Liver (tissue), 9 donors: Measurements from ENCODE around the gene PRORP. TPM values are rescaled to one million over a fixed set of nuclear protein-coding genes. Genes with fewer than 3 reads are reported as not detected.

Experiments used
- DNase-seq: peaks from one replicate; pipeline ENCODE4 v3.0.0-alpha.2; 2017; ENCODE audit warnings: low spot score
- H3K27ac ChIP-seq, 2 donors: one replicate each; pipeline ENCODE4 v1.7.0; 2013; ENCODE audit warnings: inconsistent platforms in 2 of 2, low read length in 2 of 2, control low read depth in 1 of 2, low read depth in 1 of 2, mild to moderate bottlenecking in 1 of 2
- H3K27me3 ChIP-seq, 4 donors: one replicate each; pipeline versions ENCODE4 v1.6.1 to v1.7.0; 2013; ENCODE audit warnings: low read length in 3 of 4, inconsistent platforms in 1 of 4, mild to moderate bottlenecking in 1 of 4, moderate library complexity in 1 of 4; ENCODE audit not compliant: control insufficient read depth in 4 of 4, insufficient read depth in 4 of 4
- H3K36me3 ChIP-seq, 4 donors: one replicate each; pipeline versions ENCODE4 v1.6.1 to v1.7.0; 2013; ENCODE audit warnings: low read length in 3 of 4, mild to moderate bottlenecking in 3 of 4, low read depth in 1 of 4, moderate library complexity in 1 of 4; ENCODE audit not compliant: control insufficient read depth in 4 of 4, insufficient read depth in 3 of 4
- H3K4me1 ChIP-seq, 4 donors: one replicate each; pipeline versions ENCODE4 v1.6.1 to v1.7.0; 2013; ENCODE audit warnings: low read length in 3 of 4, mild to moderate bottlenecking in 3 of 4, moderate library complexity in 1 of 4; ENCODE audit not compliant: control insufficient read depth in 4 of 4, insufficient read depth in 4 of 4
- H3K4me3 ChIP-seq, 3 donors: one replicate each; pipeline versions ENCODE4 v1.6.1 to v1.7.0; 2013; ENCODE audit warnings: low read length in 3 of 3, control low read depth in 1 of 3, low read depth in 1 of 3, mild to moderate bottlenecking in 1 of 3
- H3K9ac ChIP-seq, 2 donors: one replicate each; pipeline ENCODE4 v1.7.0; 2013; ENCODE audit warnings: low read length in 2 of 2, mild to moderate bottlenecking in 2 of 2, moderate library complexity in 2 of 2, control low read depth in 1 of 2, low read depth in 1 of 2
- H3K9me3 ChIP-seq, 4 donors: one replicate each; pipeline versions ENCODE4 v1.6.1 to v1.7.0; 2013; ENCODE audit warnings: low read length in 3 of 4; ENCODE audit not compliant: control insufficient read depth in 4 of 4
- ATF3 ChIP-seq: IDR thresholded peaks from 2 replicates; pipeline ENCODE4 v1.6.1; 2016; ENCODE audit warnings: antibody characterized with exemption
- EGR1 ChIP-seq, 2 donors: IDR thresholded peaks; 2 replicates each; pipeline ENCODE4 v1.6.1; 2016 to 2018; ENCODE audit warnings: antibody characterized with exemption in 2 of 2, low read depth in 2 of 2
- FOXA1 ChIP-seq: IDR thresholded peaks from 2 replicates; pipeline ENCODE4 v1.6.1; 2016; ENCODE audit warnings: antibody characterized with exemption
- FOXA2 ChIP-seq: IDR thresholded peaks from 2 replicates; pipeline ENCODE4 v1.6.1; 2016; ENCODE audit warnings: antibody characterized with exemption
- GABPA ChIP-seq, 2 donors: IDR thresholded peaks in 1 of 2; conservative IDR thresholded peaks in 1 of 2; 2 replicates each; pipeline ENCODE4 v1.6.1; 2016; ENCODE audit warnings: antibody characterized with exemption in 2 of 2, mild to moderate bottlenecking in 1 of 2, moderate library complexity in 1 of 2
- HNF4A ChIP-seq, 2 donors: conservative IDR thresholded peaks; 2 replicates each; pipeline ENCODE4 v1.6.1; 2016; ENCODE audit warnings: antibody characterized with exemption in 2 of 2, mild to moderate bottlenecking in 2 of 2
- HNF4G ChIP-seq: IDR thresholded peaks from 2 replicates; pipeline ENCODE4 v1.6.1; 2016; ENCODE audit warnings: antibody characterized with exemption
- JUND ChIP-seq, 2 donors: IDR thresholded peaks; 2 replicates each; pipeline ENCODE4 v1.6.1; 2016; ENCODE audit warnings: antibody characterized with exemption in 2 of 2
- NR2F2 ChIP-seq: IDR thresholded peaks from 2 replicates; pipeline ENCODE4 v1.6.1; 2016; ENCODE audit warnings: antibody characterized with exemption
- RAD21 ChIP-seq, 2 donors: IDR thresholded peaks; 2 replicates each; pipeline ENCODE4 v1.6.1; 2016; ENCODE audit warnings: antibody characterized with exemption in 2 of 2, mild to moderate bottlenecking in 2 of 2
- RXRA ChIP-seq, 2 donors: IDR thresholded peaks; 2 replicates each; pipeline ENCODE4 v1.6.1; 2017 to 2018; ENCODE audit warnings: antibody characterized with exemption in 2 of 2, mild to moderate bottlenecking in 1 of 2
- SP1 ChIP-seq: IDR thresholded peaks from 2 replicates; pipeline ENCODE4 v1.6.1; 2018; ENCODE audit warnings: antibody characterized with exemption, mild to moderate bottlenecking
- TAF1 ChIP-seq: conservative IDR thresholded peaks from 2 replicates; pipeline ENCODE4 v1.6.1; 2016; ENCODE audit warnings: antibody characterized with exemption, mild to moderate bottlenecking
- YY1 ChIP-seq: IDR thresholded peaks from 2 replicates; pipeline ENCODE4 v1.6.1; 2016; ENCODE audit warnings: antibody characterized with exemption, mild to moderate bottlenecking
- ZBTB33 ChIP-seq: IDR thresholded peaks from 2 replicates; pipeline ENCODE4 v1.6.1; 2016; ENCODE audit warnings: antibody characterized with exemption
- WGBS: extraction: QIAGEN DNeasy Blood & Tissue Kit; methylation state at CpG from one replicate; pipeline ENCODE4 v1.1.7; 2013; 5-methylcytosine and 5-hydroxymethylcytosine counted together
- polyA plus RNA-seq, 2 donors: library from polyadenylated mRNA; stranded (reverse) in 1 of 2; unstranded in 1 of 2; fragments of 200-250 nt in 1 of 2; fragments of >200 nt in 1 of 2; fragmentation: Nextera tagmentation in 1 of 2; extraction: Ambion mirVana in 1 of 2; gene quantifications; one replicate each; pipeline versions ENCODE4 v1.2.1 to v1.2.3, GENCODE V29; 2013 to 2015
- total RNA-seq, 2 donors: library from RNA; depleted of rRNA; stranded (reverse); fragments of >200 nt; gene quantifications; one replicate each; pipeline ENCODE4 v1.2.3, GENCODE V29; 2014
- TF ChIP-seq, protein P1 (sequence below): IDR thresholded peaks from 2 replicates; pipeline ENCODE4 v1.6.1; 2016; ENCODE audit warnings: antibody characterized with exemption
- TF ChIP-seq, protein P2 (sequence below): IDR thresholded peaks from 2 replicates; pipeline ENCODE4 v1.6.1; 2016; ENCODE audit warnings: antibody characterized with exemption, mild to moderate bottlenecking
- TF ChIP-seq, protein P3 (sequence below): fragments of 150-350 bp; IDR thresholded peaks from 2 replicates; pipeline ENCODE4 v1.5.1; 2017; ENCODE audit warnings: improper control_type of control experiment, low read depth, low read length; ENCODE audit not compliant: missing input control
- donor health status: healthy.
- donor health status: healthy.
- donor health status: healthy.
- donor health status: healthy.
- donor health status: healthy.

The PRORP gene
- total and polyA plus RNA-seq, 4 donors, result 11.3 to 19.1 (median 14.4) TPM

- Histone ChIP-seq H3K9ac (no peak overlapping the region), H3K4me3 (no peak overlapping the region), H3K36me3 (peaks cover 10 to 36% (median 28%) of the 10 kb centered on the region in 4 donors), H3K9me3 (peaks cover 0 to 2% (median 0%) of the 10 kb centered on the region in 4 donors), H3K27ac (no peak overlapping the region), H3K27me3 (no peaks in the 10 kb centered on the region), H3K4me1 (peaks cover 2 to 5% (median 3%) of the 10 kb centered on the region in 4 donors)
- 92% methylated on average over 2 of the region's 2 CpGs for whole genome bisulfite sequencing
- DNase-seq, result no peak
- no peak for TF ChIP-seq FOXA2
- no peak for TF ChIP-seq RAD21 (IDR thresholded peaks at IDR 0.05)
- TF ChIP-seq SP1, result no peak
- TF ChIP-seq NR2F2, result no peak
- TF ChIP-seq, protein P1, sequence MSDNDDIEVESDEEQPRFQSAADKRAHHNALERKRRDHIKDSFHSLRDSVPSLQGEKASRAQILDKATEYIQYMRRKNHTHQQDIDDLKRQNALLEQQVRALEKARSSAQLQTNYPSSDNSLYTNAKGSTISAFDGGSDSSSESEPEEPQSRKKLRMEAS, result no peak
- TF ChIP-seq JUND (IDR thresholded peaks at IDR 0.05), result no peak
Observed at GRCh38 chr14:35114036-35114435, 8.3 kb upstream of the PRORP start.

- peaks cover 2 to 12% (median 3%) of the 10 kb centered on the region in 4 donors for H3K4me1 ChIP-seq
- H3K9ac ChIP-seq, result no peak overlapping the region
- no peak for TF ChIP-seq GABPA (IDR thresholded peaks at IDR 0.05 in 1 of 2, conservative IDR thresholded peaks at IDR 0.05 in 1 of 2)
- TF ChIP-seq FOXA2, result no peak
- TF ChIP-seq RXRA (IDR thresholded peaks at IDR 0.05), result no peak
- TF ChIP-seq FOXA1, result no peak
- WGBS, result 99% methylated on average over 4 of the region's 4 CpGs
- H3K9me3 ChIP-seq, result peaks cover 0 to 2% (median 0%) of the 10 kb centered on the region in 4 donors
- H3K4me3 ChIP-seq, result no peak overlapping the region
- no peaks in the 10 kb centered on the region for H3K27me3 ChIP-seq
- no peak overlapping the region for H3K27ac ChIP-seq
- peaks cover 9 to 22% (median 17%) of the 10 kb centered on the region in 4 donors for H3K36me3 ChIP-seq
- no peak for DNase-seq
Observed at GRCh38 chr14:35116242-35116641, 6.1 kb upstream of the PRORP start.

- Histone ChIP-seq H3K4me3 (no peak overlapping the region), H3K27me3 (no peaks in the 10 kb centered on the region), H3K27ac (peak overlapping the region in 1 of 2 donors; percentile 28), H3K9me3 (no peaks in the 10 kb centered on the region), H3K4me1 (peaks cover 2 to 12% (median 3%) of the 10 kb centered on the region in 4 donors), H3K9ac (no peak overlapping the region), H3K36me3 (peaks cover 4 to 15% (median 10%) of the 10 kb centered on the region in 4 donors)
- no peak for DNase-seq
- WGBS, result 54% methylated on average over 2 of the region's 2 CpGs
- TF ChIP-seq ZBTB33 (no peak), ATF3 (peak; percentile 52), FOXA1 (peak; percentile 13), HNF4A (conservative IDR thresholded peaks at IDR 0.05) (peak; percentile 85 to 88), RXRA (IDR thresholded peaks at IDR 0.05) (peak; percentile 82 to 86), YY1 (peak; percentile 75), RAD21 (IDR thresholded peaks at IDR 0.05) (peak; percentile 23 to 37), NR2F2 (no peak), JUND (IDR thresholded peaks at IDR 0.05) (peak; percentile 39 to 55), EGR1 (IDR thresholded peaks at IDR 0.05; ENCODE audit: low read depth in 2 of 2) (no peak), SP1 (peak; percentile 93), GABPA (IDR thresholded peaks at IDR 0.05 in 1 of 2, conservative IDR thresholded peaks at IDR 0.05 in 1 of 2) (peak in 1 of 2 donors; percentile 59), HNF4G (peak; percentile 48), TAF1 (no peak), FOXA2 (peak; percentile 32)
- TF ChIP-seq, protein P2, sequence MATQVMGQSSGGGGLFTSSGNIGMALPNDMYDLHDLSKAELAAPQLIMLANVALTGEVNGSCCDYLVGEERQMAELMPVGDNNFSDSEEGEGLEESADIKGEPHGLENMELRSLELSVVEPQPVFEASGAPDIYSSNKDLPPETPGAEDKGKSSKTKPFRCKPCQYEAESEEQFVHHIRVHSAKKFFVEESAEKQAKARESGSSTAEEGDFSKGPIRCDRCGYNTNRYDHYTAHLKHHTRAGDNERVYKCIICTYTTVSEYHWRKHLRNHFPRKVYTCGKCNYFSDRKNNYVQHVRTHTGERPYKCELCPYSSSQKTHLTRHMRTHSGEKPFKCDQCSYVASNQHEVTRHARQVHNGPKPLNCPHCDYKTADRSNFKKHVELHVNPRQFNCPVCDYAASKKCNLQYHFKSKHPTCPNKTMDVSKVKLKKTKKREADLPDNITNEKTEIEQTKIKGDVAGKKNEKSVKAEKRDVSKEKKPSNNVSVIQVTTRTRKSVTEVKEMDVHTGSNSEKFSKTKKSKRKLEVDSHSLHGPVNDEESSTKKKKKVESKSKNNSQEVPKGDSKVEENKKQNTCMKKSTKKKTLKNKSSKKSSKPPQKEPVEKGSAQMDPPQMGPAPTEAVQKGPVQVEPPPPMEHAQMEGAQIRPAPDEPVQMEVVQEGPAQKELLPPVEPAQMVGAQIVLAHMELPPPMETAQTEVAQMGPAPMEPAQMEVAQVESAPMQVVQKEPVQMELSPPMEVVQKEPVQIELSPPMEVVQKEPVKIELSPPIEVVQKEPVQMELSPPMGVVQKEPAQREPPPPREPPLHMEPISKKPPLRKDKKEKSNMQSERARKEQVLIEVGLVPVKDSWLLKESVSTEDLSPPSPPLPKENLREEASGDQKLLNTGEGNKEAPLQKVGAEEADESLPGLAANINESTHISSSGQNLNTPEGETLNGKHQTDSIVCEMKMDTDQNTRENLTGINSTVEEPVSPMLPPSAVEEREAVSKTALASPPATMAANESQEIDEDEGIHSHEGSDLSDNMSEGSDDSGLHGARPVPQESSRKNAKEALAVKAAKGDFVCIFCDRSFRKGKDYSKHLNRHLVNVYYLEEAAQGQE, result peak; percentile 68
- TF ChIP-seq, protein P3, sequence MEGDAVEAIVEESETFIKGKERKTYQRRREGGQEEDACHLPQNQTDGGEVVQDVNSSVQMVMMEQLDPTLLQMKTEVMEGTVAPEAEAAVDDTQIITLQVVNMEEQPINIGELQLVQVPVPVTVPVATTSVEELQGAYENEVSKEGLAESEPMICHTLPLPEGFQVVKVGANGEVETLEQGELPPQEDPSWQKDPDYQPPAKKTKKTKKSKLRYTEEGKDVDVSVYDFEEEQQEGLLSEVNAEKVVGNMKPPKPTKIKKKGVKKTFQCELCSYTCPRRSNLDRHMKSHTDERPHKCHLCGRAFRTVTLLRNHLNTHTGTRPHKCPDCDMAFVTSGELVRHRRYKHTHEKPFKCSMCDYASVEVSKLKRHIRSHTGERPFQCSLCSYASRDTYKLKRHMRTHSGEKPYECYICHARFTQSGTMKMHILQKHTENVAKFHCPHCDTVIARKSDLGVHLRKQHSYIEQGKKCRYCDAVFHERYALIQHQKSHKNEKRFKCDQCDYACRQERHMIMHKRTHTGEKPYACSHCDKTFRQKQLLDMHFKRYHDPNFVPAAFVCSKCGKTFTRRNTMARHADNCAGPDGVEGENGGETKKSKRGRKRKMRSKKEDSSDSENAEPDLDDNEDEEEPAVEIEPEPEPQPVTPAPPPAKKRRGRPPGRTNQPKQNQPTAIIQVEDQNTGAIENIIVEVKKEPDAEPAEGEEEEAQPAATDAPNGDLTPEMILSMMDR, result no peak
- TF ChIP-seq, protein P1, result peak; percentile 66
Observed at GRCh38 chr14:35117112-35117511, 5.2 kb upstream of the PRORP start.
